ENCODE results near the gene MEF2C.

MEF2C gene

GRCh38 chr5:88888291-88888690, 5.3 kb upstream of the MEF2C start:
- DNase-seq: no peak

GRCh38 chr5:88887342-88887741, 4.4 kb upstream of the MEF2C start:
- no peak for DNase-seq

- no peak for DNase-seq
Observed at GRCh38 chr5:88886746-88887341, 3.9 kb upstream of the MEF2C start.

GRCh38 chr5:88886252-88886651, 3.3 kb upstream of the MEF2C start:
- no peak for DNase-seq

- DNase-seq: no peak
Observed at GRCh38 chr5:88885002-88885401, 2.0 kb upstream of the MEF2C start.

- DNase-seq: no peak
Observed at GRCh38 chr5:88884608-88884877, 1.6 kb upstream of the MEF2C start.

- peak; percentile 29 to 38 for DNase-seq
Observed at GRCh38 chr5:88883836-88884607, 1.0 kb upstream of the MEF2C start.

GRCh38 chr5:88882276-88883038, 527 bp downstream of the MEF2C start:
- DNase-seq: no peak

GRCh38 chr5:88881571-88881971, 1.4 kb downstream of the MEF2C start:
- DNase-seq: no peak

- no peak for DNase-seq
Observed at GRCh38 chr5:88880201-88880600, 2.8 kb downstream of the MEF2C start.

- DNase-seq: no peak
Observed at GRCh38 chr5:88879724-88880123, 3.3 kb downstream of the MEF2C start.

- no peak for DNase-seq
Observed at GRCh38 chr5:88878976-88879375, 4.0 kb downstream of the MEF2C start.

- DNase-seq: no peak
Observed at GRCh38 chr5:88877826-88878225, 5.2 kb downstream of the MEF2C start.

GRCh38 chr5:88876714-88877113, 6.3 kb downstream of the MEF2C start:
- no peak for DNase-seq

GRCh38 chr5:88875341-88876234, 7.4 kb downstream of the MEF2C start:
- no peak for DNase-seq

- DNase-seq: no peak
Observed at GRCh38 chr5:88873447-88873846, 9.5 kb downstream of the MEF2C start.

- DNase-seq: no peak
Observed at GRCh38 chr5:88872971-88873370, 10.0 kb downstream of the MEF2C start.

- no peak for DNase-seq
Observed at GRCh38 chr5:88870285-88870684, 12.7 kb downstream of the MEF2C start.

GRCh38 chr5:88868468-88869068, 14.4 kb downstream of the MEF2C start:
- DNase-seq: no peak

- DNase-seq: no peak
Observed at GRCh38 chr5:88867638-88868037, 15.3 kb downstream of the MEF2C start.

- DNase-seq: no peak
Observed at GRCh38 chr5:88863523-88863922, 19.5 kb downstream of the MEF2C start.

GRCh38 chr5:88862547-88863175, 20.3 kb downstream of the MEF2C start:
- no peak for DNase-seq

All from hippocampal formation (tissue), 2 donors.